Stimulated activated CD4-positive, alpha-beta T cell treated with anti-CD3 and anti-CD28 coated beads, Interleukin-12 subunit alpha, Interleukin-12 subunit beta, amount 100 ng/mL, for 48 hours (primary cell): ENCODE measurements around the gene ZXDA.
"Not testable (repeated sequence)": the region's sequence is repeated elsewhere in the genome, so short reads cannot be mapped to it uniquely, and the experiment has no call there.

Experiments
- DNase-seq, 3 donors: peaks; one replicate each; pipeline ENCODE4 v3.0.0-alpha.2; 2020; ENCODE audit warnings: low read depth in 2 of 3, low spot score in 1 of 3

The ZXDA gene, protein sequence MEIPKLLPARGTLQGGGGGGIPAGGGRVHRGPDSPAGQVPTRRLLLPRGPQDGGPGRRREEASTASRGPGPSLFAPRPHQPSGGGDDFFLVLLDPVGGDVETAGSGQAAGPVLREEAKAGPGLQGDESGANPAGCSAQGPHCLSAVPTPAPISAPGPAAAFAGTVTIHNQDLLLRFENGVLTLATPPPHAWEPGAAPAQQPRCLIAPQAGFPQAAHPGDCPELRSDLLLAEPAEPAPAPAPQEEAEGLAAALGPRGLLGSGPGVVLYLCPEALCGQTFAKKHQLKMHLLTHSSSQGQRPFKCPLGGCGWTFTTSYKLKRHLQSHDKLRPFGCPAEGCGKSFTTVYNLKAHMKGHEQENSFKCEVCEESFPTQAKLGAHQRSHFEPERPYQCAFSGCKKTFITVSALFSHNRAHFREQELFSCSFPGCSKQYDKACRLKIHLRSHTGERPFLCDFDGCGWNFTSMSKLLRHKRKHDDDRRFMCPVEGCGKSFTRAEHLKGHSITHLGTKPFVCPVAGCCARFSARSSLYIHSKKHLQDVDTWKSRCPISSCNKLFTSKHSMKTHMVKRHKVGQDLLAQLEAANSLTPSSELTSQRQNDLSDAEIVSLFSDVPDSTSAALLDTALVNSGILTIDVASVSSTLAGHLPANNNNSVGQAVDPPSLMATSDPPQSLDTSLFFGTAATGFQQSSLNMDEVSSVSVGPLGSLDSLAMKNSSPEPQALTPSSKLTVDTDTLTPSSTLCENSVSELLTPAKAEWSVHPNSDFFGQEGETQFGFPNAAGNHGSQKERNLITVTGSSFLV

DNA sequence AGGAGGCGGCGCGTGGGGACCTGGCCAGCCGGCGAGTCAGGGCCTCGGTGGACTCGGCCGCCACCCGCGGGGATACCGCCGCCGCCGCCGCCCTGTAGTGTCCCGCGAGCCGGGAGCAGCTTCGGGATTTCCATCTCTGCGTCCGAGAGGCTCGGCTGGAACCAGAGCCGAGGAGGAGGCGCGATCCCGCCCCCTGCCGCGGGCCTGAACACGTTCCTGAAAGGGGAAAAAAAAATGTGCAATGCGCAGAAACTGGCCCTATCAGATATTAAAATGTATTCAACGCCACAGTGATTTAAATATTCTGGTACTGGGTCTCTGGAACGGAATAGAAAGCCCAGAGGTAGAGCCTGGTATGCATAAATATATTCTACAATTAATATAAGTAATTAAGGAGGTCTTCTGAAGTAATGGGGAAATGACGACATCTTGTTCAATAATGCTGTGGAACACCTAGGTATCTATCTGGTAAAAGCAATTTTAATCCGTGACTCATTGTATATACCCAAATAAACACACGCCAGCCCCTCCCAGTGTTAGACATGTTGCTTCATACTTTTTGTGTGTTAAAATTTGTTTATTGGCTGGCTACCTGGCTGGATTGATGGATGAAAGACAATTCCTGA lies at the start of gene ZXDA:
Gene ZXDA, minus strand, starts transcription at position 172 of the 626 bp plus-strand sequence. Its CDS starts 38 bp downstream, at position 134.
- DNase-seq = not testable (repeated sequence)

DNA sequence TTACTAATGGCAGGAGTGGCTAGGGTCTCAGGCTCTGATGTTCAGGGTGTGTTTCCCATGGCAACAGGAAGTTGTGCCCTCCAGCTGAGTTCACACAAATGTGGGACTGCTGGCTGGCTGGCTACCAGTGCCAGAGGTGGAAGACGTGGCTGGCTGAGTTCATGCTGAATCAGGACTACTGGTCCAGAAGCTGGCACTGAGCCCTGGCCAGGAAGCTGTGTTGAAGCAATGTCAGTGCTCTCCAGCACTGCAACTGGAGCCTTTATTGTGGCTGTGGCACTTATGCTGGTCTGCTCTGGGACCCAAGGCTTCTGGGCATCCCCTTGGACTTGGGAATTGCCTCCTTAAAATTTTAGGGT lies 42.0 kb upstream of the ZXDA start:
- DNase-seq = no peak

GRCh38 chrX:57951666-57952319 lies 41.5 kb upstream of the ZXDA start:
- DNase-seq = no peak

GRCh38 chrX:57933321-57933720 lies 23.1 kb upstream of the ZXDA start:
- DNase-seq = no peak

DNA sequence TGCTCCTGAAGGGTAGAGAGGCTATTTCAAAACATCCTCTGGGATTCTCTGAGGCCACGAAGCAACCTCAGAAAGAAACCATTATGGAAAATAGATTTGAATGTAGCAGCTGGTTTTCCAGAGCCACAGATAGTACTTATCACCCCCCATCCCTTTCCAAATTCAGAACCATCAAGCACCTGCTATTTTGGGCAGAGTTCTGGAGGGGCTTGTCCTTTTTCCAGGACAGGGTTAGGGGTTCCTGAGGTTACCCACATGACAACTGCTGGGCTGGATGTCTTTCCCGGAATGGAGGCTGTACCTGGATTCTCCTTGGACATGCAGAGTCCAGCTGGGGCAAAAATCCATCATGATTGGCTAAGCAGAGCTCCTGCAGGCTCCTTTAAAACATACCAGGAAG lies 22.0 kb upstream of the ZXDA start:
- DNase-seq = no peak

DNA sequence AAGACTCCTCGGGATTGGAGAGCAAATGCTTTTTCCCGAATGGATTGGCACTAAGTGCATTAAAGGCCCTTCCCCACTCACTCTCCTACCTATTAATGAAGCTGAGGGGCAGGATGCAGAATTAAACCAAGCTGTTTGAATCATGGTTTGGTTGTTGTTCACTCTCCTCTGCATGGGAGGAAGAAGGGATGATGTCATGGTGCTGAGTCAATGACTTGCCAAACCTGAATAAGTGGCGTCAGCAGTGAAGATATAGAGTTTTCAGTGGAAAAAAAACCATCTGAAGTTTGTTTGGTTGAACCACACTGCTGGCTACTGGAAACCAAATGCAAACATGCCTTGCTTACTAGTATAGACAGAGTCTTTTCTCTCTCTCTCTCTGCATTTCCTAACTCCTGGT lies 19.8 kb upstream of the ZXDA start:
- DNase-seq = no peak

GRCh38 chrX:57929373-57929772 lies 19.1 kb upstream of the ZXDA start:
- DNase-seq = no peak

DNA sequence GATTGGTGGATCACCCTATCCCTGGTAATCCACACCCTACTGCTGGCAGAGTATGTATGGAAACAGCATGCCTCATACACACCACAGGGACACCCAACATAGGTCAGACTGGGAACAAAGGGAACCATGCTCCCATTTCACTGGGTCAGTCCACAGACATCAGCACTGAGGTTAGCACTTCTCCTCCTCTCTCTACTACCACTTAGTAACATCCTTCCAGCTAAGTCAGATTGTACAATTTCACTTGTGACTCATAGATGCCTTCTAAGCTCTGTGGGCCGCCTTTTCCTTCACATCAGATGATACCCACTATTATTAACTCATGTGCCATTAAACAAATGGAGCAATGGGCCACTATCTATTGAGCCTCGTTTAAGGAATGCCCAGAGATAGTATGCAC lies 15.5 kb upstream of the ZXDA start:
- no peak for DNase-seq

GRCh38 chrX:57918750-57919436 lies 8.6 kb upstream of the ZXDA start:
- no peak for DNase-seq

DNA sequence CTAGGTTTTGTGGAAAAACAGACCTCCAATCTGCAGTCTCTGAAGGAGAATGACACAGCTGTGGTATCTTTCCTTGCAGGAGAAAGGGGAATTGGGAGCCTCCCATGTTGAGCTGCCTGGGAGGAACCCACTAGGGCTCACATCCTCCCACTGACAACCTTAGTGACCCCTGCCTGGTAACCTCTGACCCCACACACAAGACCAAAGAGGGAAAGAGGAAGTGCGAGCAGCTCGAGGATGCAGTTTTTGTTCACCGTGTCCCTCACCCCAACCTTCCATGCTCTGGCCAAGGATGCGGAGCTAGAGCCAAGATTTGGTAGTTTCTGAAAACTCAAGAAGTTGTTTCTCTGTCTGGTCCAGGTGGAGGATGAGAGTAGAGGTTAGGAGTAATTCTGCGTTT lies 5.4 kb upstream of the ZXDA start:
- DNase-seq = no peak

- not testable (repeated sequence) for DNase-seq
Measured at GRCh38 chrX:57909595-57910286, 517 bp downstream of the ZXDA start.

- not testable (repeated sequence) for DNase-seq
Measured at GRCh38 chrX:57908972-57909594, 1.2 kb downstream of the ZXDA start.

GRCh38 chrX:57906790-57907189 lies 3.5 kb downstream of the ZXDA start:
- DNase-seq = no peak

GRCh38 chrX:57905141-57905540 lies 5.1 kb downstream of the ZXDA start:
- no peak for DNase-seq

- no peak for DNase-seq
Measured at GRCh38 chrX:57904176-57904880, 5.9 kb downstream of the ZXDA start.

DNA sequence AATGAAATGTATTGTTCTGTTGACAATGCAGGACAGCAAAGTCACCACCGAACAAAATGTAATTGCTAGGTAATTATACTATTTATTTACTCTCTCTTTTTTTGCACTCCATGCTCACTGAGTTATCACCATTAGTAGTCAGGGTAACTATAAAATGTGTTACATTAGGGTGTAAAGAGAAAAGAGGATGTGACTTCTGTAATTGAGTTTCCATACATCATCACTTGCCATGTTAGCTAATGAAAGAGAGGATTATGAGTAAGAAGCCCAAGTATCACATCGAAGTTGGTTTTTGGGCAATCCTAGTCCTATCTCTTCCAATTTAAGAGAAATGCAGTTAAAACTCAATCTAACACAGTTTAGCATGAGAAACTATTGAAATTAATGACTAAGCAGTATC lies 7.6 kb downstream of the ZXDA start:
- DNase-seq = no peak

DNA sequence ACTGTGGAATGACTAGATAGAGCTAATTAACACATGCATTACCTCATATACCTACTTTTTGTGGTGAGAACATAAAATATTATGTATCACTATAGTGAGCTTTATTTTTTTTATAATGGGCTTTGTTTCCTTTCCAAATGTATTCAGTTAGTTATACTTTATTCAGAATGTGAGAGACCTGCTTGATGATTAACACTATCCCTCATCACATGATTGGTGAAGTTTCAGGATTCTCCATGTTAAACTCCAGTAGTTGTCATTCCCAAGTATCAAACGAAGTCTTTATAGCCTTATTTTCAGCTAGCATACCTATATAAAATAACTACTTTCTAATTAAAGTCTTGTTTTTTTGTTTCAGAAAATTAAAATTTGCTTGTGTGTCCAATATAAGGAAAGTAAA lies 8.8 kb downstream of the ZXDA start:
- no peak for DNase-seq

GRCh38 chrX:57900975-57901374 lies 9.3 kb downstream of the ZXDA start:
- DNase-seq = no peak

DNA sequence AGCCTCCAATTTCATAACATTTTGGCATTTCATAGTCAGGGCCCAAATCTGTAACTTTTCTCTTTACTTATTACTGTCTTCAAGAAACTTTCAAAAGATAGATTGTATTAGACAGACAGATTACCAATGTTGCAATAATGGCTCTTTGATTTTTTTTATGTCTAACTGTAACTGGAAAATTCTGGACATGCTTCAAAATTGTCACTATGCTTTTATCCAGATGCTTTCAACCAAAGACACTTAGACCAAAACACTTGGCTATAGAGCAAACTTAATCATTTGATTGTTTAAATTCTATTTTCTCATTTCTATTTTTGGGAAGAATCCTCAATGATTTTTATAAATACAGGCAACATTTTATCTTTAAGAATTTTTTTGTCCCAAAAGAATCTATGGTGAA lies 10.4 kb downstream of the ZXDA start:
- DNase-seq = no peak
